GM21786 (cell line): ENCODE measurements around the gene PADI3.
"Not testable (repeated sequence)": the region's sequence is repeated elsewhere in the genome, so short reads cannot be mapped to it uniquely, and the experiment has no call there.

ENCODE experiments used
- ATAC-seq: cut with Tn5 transposase; IDR thresholded peaks from one replicate; pipeline ENCODE4 v1.9.1; 2021; ENCODE audit not compliant: unreplicated experiment

PADI3 gene

DNA sequence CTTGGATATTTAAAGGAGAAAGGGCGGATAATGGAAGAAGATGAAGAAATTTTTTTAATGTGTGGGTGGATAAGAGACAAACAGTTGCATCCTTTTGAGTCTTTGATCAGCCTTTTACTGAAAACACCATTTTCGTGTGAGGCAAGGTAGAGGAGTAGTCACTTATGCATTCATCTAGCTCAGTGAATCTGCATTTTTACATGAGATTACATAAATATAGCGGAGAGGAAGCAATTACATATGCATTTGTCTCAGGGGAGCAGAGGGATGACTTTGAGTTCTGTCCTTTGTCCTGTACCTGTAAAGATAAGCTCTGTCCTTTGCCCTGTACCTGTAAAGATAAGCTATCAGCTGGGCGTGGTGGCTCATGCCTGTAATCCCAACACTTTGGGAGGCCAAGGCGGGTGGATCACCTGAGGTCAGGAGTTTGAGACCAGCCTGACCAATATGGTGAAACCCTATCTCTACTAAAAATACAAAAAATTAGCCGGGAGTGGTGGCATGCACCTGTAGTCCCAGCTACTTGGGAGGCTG, 73.0 kb downstream of the PADI3 start:
- ATAC-seq, result not testable (repeated sequence)

DNA sequence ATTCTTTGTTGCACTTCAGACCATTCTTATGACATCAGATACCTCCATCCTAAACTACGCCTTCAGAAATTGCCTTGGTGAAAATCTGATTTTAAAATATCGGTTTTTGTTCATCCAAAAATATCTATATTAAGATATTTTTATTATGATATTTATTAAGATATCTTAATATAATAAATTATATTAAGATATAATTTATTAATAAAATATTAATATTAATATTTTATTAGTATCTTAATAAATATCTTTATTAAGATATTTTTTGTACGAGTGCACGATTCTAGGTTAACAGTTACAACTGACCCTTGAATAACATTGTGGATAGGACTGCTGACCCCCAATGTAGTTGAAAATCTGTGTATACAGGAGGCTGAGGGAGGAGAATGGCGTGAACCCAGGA, 80.0 kb downstream of the PADI3 start:
- no peak for ATAC-seq

DNA sequence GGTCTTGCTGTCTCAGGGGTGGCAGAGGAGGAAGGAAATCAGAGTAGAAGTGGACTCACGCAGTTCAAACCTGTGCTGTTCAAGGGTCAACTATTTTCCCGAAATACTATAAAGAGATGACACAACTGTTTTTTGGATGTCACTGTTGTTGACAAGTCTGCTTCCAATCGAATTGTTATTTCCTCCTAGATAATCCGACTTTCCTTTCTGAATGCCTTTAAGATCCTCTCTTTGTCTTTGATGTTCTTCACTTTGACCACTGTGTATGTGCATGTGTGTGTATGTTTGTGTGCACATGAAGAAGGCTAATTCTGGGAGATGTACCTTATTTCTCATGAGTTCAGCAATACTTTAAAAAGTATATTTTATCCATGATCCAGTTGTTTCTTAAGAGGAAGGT, 80.7 kb downstream of the PADI3 start:
- no peak for ATAC-seq

DNA sequence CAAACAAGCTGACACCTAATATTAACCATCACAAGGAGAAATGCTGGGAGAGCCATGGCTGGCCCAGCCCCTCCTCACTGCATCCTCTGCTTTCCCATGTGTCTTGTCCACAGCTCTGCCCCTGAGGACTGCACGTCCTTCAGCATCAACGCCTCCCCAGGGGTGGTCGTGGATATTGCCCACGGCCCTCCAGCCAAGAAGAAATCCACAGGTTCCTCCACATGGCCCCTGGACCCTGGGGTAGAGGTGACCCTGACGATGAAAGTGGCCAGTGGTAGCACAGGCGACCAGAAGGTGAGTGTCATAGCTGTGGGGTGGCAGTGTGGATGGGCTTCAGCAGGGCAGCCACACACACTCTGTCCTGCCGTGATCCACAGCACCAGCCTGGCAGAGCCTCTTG, 82.0 kb downstream of the PADI3 start:
- ATAC-seq, result no peak

DNA sequence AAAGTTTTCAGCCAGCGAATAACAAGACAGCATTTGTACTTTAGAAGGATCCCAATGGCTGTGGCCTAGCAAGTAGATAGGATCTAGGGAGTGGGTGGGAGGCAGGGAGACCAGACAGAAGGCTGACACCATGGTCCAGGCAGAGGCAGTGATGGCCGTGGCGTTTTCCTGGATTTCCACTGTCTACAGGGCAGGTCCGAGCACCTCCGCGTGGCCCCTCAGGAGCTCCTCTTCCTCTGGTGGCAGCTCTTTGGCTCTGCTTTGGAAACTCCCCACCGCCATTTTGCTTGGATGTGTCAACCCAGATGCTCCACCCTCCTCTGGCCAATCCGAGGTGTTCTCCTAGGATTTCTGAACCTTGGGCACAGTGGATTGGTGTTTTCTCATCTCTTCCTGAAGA, 84.2 kb downstream of the PADI3 start:
- no peak for ATAC-seq
